Trophoblast cell (in vitro differentiated cells and primary cell): ENCODE data around the gene ZBTB24.

ENCODE experiments used
- DNase-seq, 2 donors: peaks; one replicate each; pipeline ENCODE4 v3.0.0-alpha.2; 2016
- H2AFZ ChIP-seq: 2 replicates; pipeline ENCODE4 v1.6.1; 2013; ENCODE audit warnings: low read length, moderate library complexity, mild to moderate bottlenecking; ENCODE audit not compliant: insufficient read depth, poor library complexity
- H2AK5ac ChIP-seq: 2 replicates; pipeline ENCODE4 v1.6.1; 2013; ENCODE audit warnings: mild to moderate bottlenecking, low read length
- H2BK120ac ChIP-seq: 2 replicates; pipeline ENCODE4 v1.6.1; 2013; ENCODE audit warnings: low read length, mild to moderate bottlenecking, moderate library complexity; ENCODE audit not compliant: insufficient read depth, poor library complexity
- H2BK12ac ChIP-seq: 2 replicates; pipeline ENCODE4 v1.6.1; 2013; ENCODE audit warnings: mild to moderate bottlenecking, low read length, moderate library complexity
- H2BK5ac ChIP-seq: 2 replicates; pipeline ENCODE4 v1.6.1; 2013; ENCODE audit warnings: low read length, low read depth, moderate library complexity, mild to moderate bottlenecking; ENCODE audit not compliant: poor library complexity
- H3K14ac ChIP-seq: 2 replicates; pipeline ENCODE4 v1.6.1; 2013; ENCODE audit warnings: mild to moderate bottlenecking, low read length
- H3K18ac ChIP-seq: 2 replicates; pipeline ENCODE4 v1.6.1; 2013; ENCODE audit warnings: mild to moderate bottlenecking, low read length
- H3K23ac ChIP-seq: 2 replicates; pipeline ENCODE4 v1.6.1; 2013; ENCODE audit warnings: low read length
- H3K27ac ChIP-seq: 2 replicates; pipeline ENCODE4 v1.5.1; 2013; ENCODE audit warnings: low read depth, mild to moderate bottlenecking, inconsistent platforms, low read length, moderate library complexity
- H3K27me3 ChIP-seq: 2 replicates; pipeline ENCODE4 v1.6.1; 2013; ENCODE audit warnings: inconsistent platforms, mild to moderate bottlenecking, low read length, moderate library complexity; ENCODE audit not compliant: insufficient read depth
- H3K36me3 ChIP-seq, 2 experiments: 1 replicate in 1 of 2; 2 replicates in 1 of 2; pipeline ENCODE4 v1.6.1; 2013; ENCODE audit warnings: low read length in 2 of 2, mild to moderate bottlenecking in 2 of 2, moderate library complexity in 1 of 2; ENCODE audit not compliant: insufficient read depth in 2 of 2, control insufficient read depth in 1 of 2
- H3K4ac ChIP-seq: 2 replicates; pipeline ENCODE4 v1.6.1; 2013; ENCODE audit warnings: low read depth, mild to moderate bottlenecking, low read length, moderate library complexity
- H3K4me1 ChIP-seq, 2 experiments: 1 replicate in 1 of 2; 2 replicates in 1 of 2; pipeline ENCODE4 v1.6.1; 2013; ENCODE audit warnings: low read length in 2 of 2, mild to moderate bottlenecking in 2 of 2, moderate library complexity in 1 of 2; ENCODE audit not compliant: insufficient read depth in 2 of 2, control insufficient read depth in 1 of 2
- H3K4me2 ChIP-seq: 2 replicates; pipeline ENCODE4 v1.6.1; 2013; ENCODE audit warnings: inconsistent platforms, mild to moderate bottlenecking, low read length, moderate library complexity
- H3K4me3 ChIP-seq: 2 replicates; pipeline ENCODE4 v1.5.1; 2013; ENCODE audit warnings: mild to moderate bottlenecking, low read depth, low read length, inconsistent platforms
- H3K79me1 ChIP-seq: one replicate; pipeline ENCODE4 v1.6.1; 2013; ENCODE audit warnings: low read length
- H3K79me2 ChIP-seq: 2 replicates; pipeline ENCODE4 v1.6.1; 2013; ENCODE audit warnings: low read length, mild to moderate bottlenecking; ENCODE audit not compliant: control insufficient read depth, insufficient read depth, poor library complexity
- H3K9ac ChIP-seq: 2 replicates; pipeline ENCODE4 v1.6.1; 2013; ENCODE audit warnings: mild to moderate bottlenecking, low read length
- H3K9me3 ChIP-seq: 2 replicates; pipeline ENCODE4 v1.6.1; 2013; ENCODE audit warnings: low read depth, mild to moderate bottlenecking, control low read depth, inconsistent platforms, low read length; ENCODE audit not compliant: insufficient read depth
- H4K12ac ChIP-seq: 2 replicates; pipeline ENCODE4 v1.6.1; 2013; ENCODE audit warnings: low read depth, mild to moderate bottlenecking, low read length, moderate library complexity
- H4K8ac ChIP-seq: 2 replicates; pipeline ENCODE4 v1.6.1; 2013; ENCODE audit warnings: low read depth, mild to moderate bottlenecking, low read length, moderate library complexity
- H4K91ac ChIP-seq: one replicate; pipeline ENCODE4 v1.6.1; 2013; ENCODE audit warnings: low read depth, mild to moderate bottlenecking, low read length, moderate library complexity
- WGBS: extraction: QIAGEN DNeasy Blood & Tissue Kit; methylation state at CpG from one replicate; pipeline ENCODE4 v1.1.7; 2013; ENCODE audit warnings: missing lambda C conversion rate; ENCODE audit not compliant: insufficient read length, insufficient coverage; ENCODE audit errors: extremely low coverage; 5-methylcytosine and 5-hydroxymethylcytosine counted together

Gene ZBTB24

DNA sequence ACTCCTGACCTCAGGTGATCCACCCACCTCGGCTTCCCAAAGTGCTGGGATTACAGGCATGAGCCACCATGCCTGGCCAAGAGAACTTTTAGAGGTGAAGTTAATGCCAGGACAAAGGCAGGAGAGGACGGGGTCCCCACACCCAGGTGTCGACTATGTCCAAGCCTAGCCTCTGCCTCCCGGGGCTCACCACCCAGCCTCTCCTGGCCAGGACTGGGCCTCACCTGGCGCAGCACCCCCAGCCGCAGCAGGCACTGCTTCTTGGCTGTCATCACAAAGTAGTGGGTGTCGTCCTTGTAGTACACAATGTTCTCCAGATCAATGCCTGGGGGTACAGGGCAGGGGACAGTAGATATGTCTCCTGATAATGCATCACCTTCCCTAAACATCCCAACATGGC is 31.6 kb downstream of the ZBTB24 start:
- H3K14ac ChIP-seq = no peak overlapping the region
- no peak overlapping the region for H3K4me3 ChIP-seq
- WGBS = no CpG with 5 or more reads among the region's 7 CpGs

GRCh38 chr6:109450801-109451200 is 32.2 kb downstream of the ZBTB24 start:
- H3K27me3 ChIP-seq = no peaks in the 10 kb centered on the region
- H3K27ac ChIP-seq = no peak overlapping the region
- no peak overlapping the region for H4K12ac ChIP-seq
- H4K91ac ChIP-seq = no peak overlapping the region
- H3K9me3 ChIP-seq = no peaks in the 10 kb centered on the region
- no peak overlapping the region for H3K23ac ChIP-seq
- no peak overlapping the region for H3K4me3 ChIP-seq
- H2AFZ ChIP-seq = no peak overlapping the region
- no peak overlapping the region for H3K9ac ChIP-seq
- peaks cover 4% of the 10 kb centered on the region for H3K79me2 ChIP-seq
- peaks cover 0 to 3% of the 10 kb centered on the region in 2 experiments for H3K4me1 ChIP-seq
- peaks cover 7% of the 10 kb centered on the region for H3K79me1 ChIP-seq
- no peak overlapping the region for H3K18ac ChIP-seq
- DNase-seq = no peak
- WGBS = no CpG with 5 or more reads among the region's 3 CpGs
- no peak overlapping the region for H2BK120ac ChIP-seq
- no peak overlapping the region for H2BK5ac ChIP-seq
- no peak overlapping the region for H3K4me2 ChIP-seq
- H4K8ac ChIP-seq = no peak overlapping the region
- no peak overlapping the region for H2BK12ac ChIP-seq
- H3K36me3 ChIP-seq = peaks cover 46 to 56% of the 10 kb centered on the region in 2 experiments
- H3K14ac ChIP-seq = no peak overlapping the region
- H3K4ac ChIP-seq = no peak overlapping the region
- H2AK5ac ChIP-seq = no peak overlapping the region

More for the DNA sequence above, 31.6 kb downstream of the ZBTB24 start:
- Histone ChIP-seq H3K9ac (no peak overlapping the region), H2AFZ (no peak overlapping the region), H2BK12ac (no peak overlapping the region), H4K91ac (no peak overlapping the region), H3K79me1 (peaks cover 9% of the 10 kb centered on the region), H3K4ac (no peak overlapping the region), H3K4me2 (no peak overlapping the region), H3K18ac (no peak overlapping the region), H4K8ac (no peak overlapping the region), H3K36me3 (peaks cover 40 to 50% of the 10 kb centered on the region in 2 experiments), H3K9me3 (peaks cover 1% of the 10 kb centered on the region), H3K27ac (no peak overlapping the region), H3K23ac (no peak overlapping the region), H2BK5ac (no peak overlapping the region), H3K4me1 (peaks cover 3 to 8% of the 10 kb centered on the region in 2 experiments), H4K12ac (no peak overlapping the region), H2BK120ac (no peak overlapping the region), H3K79me2 (peaks cover 7% of the 10 kb centered on the region), H3K27me3 (no peaks in the 10 kb centered on the region), H2AK5ac (no peak overlapping the region)
- no peak for DNase-seq

DNA sequence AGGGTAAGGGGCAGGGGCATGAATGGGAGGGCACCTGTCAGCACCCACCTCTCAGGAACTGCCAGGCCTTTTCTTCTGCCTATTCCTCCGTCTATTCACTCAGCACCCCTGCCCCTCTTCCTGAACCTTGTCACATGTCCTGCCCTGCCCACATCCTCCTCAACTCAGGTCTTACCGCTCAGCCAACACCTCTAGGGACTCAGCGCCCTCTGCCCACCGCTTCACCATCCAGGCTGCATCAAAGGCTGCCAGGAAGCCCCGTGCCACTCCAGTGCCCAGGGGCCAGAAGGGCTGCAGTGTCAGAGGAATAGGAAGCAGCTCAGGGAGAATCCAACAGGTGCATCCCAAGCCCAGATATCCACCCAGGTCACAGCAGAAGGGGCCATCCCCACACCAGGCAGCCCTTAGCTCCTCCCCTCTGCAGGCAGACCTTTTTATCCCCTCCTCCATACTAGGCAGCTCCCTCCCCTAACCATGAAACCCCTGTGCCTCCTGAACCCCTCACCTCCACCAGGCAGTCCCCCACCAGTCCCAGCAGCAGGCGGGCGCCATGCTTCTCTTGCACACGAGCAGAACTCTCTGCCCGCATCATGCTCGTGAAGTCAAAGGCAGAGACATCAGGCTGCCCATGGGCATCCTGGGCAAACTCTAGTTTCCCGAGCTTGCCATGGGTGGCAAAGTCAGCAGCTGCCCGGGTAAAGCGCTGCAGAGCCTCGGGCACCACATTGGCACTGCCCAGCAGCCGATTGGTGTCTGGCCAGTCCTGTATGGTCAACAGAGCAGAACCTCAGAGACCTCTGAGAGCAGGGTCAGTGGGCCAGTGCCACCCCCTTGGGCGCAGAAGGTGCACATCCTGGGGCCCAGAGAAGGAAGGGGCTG is 33.0 kb downstream of the ZBTB24 start:
- Histone ChIP-seq H3K18ac (no peak overlapping the region), H3K23ac (no peak overlapping the region), H4K8ac (no peak overlapping the region), H3K36me3 (peaks cover 54 to 63% of the 10 kb centered on the region in 2 experiments), H2AFZ (no peak overlapping the region), H3K9ac (no peak overlapping the region), H3K4me2 (no peak overlapping the region), H3K79me2 (no peaks in the 10 kb centered on the region), H4K12ac (no peak overlapping the region), H3K27me3 (no peaks in the 10 kb centered on the region), H3K4me1 (peaks cover 0 to 3% of the 10 kb centered on the region in 2 experiments), H2BK120ac (no peak overlapping the region), H2BK5ac (no peak overlapping the region), H3K4me3 (no peak overlapping the region), H3K27ac (no peak overlapping the region), H3K4ac (no peak overlapping the region), H3K79me1 (peaks cover 2% of the 10 kb centered on the region), H2BK12ac (no peak overlapping the region), H3K14ac (no peak overlapping the region), H3K9me3 (no peaks in the 10 kb centered on the region), H4K91ac (no peak overlapping the region), H2AK5ac (no peak overlapping the region)
- DNase-seq = no peak
- WGBS = no CpG with 5 or more reads among the region's 16 CpGs

GRCh38 chr6:109449064-109449794 is 33.8 kb downstream of the ZBTB24 start:
- Histone ChIP-seq H2AFZ (no peak overlapping the region), H4K8ac (no peak overlapping the region), H3K14ac (no peak overlapping the region), H3K36me3 (peaks cover 62 to 71% of the 10 kb centered on the region in 2 experiments), H3K27me3 (no peaks in the 10 kb centered on the region), H3K4ac (no peak overlapping the region), H3K79me1 (no peaks in the 10 kb centered on the region), H3K23ac (no peak overlapping the region), H3K4me3 (no peak overlapping the region), H3K18ac (no peak overlapping the region), H2BK120ac (no peak overlapping the region), H2BK12ac (no peak overlapping the region), H3K79me2 (no peaks in the 10 kb centered on the region), H3K4me1 (no peaks in the 10 kb centered on the region), H2BK5ac (no peak overlapping the region), H4K12ac (no peak overlapping the region), H3K9me3 (no peaks in the 10 kb centered on the region), H3K4me2 (no peak overlapping the region), H3K27ac (no peak overlapping the region), H3K9ac (no peak overlapping the region), H4K91ac (no peak overlapping the region), H2AK5ac (no peak overlapping the region)
- no CpG with 5 or more reads among the region's 19 CpGs for WGBS
- DNase-seq = no peak
